GM13977 (cell line): Measurements from ENCODE around the gene EPC2.
A peak's percentile ranks its signal among the peaks of the same experiment; 100 is the strongest.
"Not testable (repeated sequence)": the region's sequence is repeated elsewhere in the genome, so short reads cannot be mapped to it uniquely, and the experiment has no call there.

Experiments
- DNase-seq: peaks from one replicate; pipeline ENCODE4 v3.0.0; 2012; ENCODE audit warnings: low spot score
- CTCF ChIP-seq: IDR thresholded peaks from 2 replicates; pipeline ENCODE4 v1.5.1; 2012; ENCODE audit warnings: mild to moderate bottlenecking, control low read depth; ENCODE audit not compliant: insufficient read depth; ENCODE audit errors: extremely low read depth, missing control alignments
- in situ Hi-C: fragments of 300-500 bp; cut with MboI; formaldehyde crosslinking; loops from one replicate; pipeline ENCODE4 v1.12.0; 2022; ENCODE audit warnings: low sequenced_read_pairs, low pct_unique_long_range_greater_than_20kb, mixed read lengths, inconsistent platforms; ENCODE audit not compliant: unreplicated experiment

The EPC2 gene

GRCh38 chr2:148645539-148646230 is 1.1 kb downstream of the EPC2 start:
- DNase-seq, result peak; percentile 81
- no peak for TF ChIP-seq CTCF
- in situ Hi-C loops, result no loop called here

GRCh38 chr2:148646231-148646559 is 1.6 kb downstream of the EPC2 start:
- no peak for TF ChIP-seq CTCF
- no peak for DNase-seq
- in situ Hi-C loops, result no loop called here

DNA sequence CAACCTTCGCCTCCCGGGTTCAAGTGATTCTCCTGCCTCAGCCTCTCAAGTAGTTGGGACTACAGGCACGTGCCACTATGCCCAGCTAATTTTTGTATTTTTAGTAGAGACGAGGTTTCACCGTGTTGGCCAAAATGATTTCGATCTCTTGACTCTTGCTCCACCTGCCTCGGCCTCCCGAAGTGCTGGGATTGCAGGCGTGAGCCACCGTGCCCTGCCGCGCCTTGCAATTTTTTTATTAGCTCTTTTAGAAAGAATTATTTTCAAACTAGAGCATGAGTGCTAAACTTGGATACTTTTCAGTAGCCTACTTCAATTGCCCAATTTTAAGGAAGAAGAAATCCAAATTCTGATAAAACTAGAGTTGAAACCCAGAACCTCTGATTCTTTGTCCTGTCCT is 3.2 kb downstream of the EPC2 start:
- in situ Hi-C loops, result not testable (repeated sequence)

GRCh38 chr2:148649936-148650335 is 5.4 kb downstream of the EPC2 start:
- in situ Hi-C loops, result no loop called here

More for the DNA sequence above, 3.2 kb downstream of the EPC2 start:
- DNase-seq, result not testable (repeated sequence)

DNA sequence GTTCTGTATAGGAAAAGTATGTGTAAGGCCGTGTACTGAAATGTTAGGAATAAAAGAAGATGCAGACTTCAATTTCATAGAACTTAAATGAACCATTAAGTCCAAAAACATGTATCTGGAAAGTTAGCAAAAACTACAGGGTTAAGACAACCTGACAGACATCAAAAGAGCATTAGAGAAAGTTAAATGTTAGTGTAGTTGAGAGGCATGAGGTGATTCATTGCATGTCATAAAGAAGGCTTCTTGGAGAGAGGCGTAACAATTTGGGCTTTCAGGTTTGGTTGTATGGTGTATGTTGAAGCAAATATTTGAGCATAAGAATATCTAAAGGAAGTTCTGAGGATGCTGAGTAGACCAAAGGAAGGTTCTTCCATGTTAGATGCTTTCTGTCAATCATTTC is 6.3 kb downstream of the EPC2 start:
- no peak for DNase-seq
- TF ChIP-seq CTCF, result no peak
- in situ Hi-C loops, result no loop called here

More at GRCh38 chr2:148649936-148650335, 5.4 kb downstream of the EPC2 start:
- DNase-seq, result no peak
- TF ChIP-seq CTCF, result no peak

DNA sequence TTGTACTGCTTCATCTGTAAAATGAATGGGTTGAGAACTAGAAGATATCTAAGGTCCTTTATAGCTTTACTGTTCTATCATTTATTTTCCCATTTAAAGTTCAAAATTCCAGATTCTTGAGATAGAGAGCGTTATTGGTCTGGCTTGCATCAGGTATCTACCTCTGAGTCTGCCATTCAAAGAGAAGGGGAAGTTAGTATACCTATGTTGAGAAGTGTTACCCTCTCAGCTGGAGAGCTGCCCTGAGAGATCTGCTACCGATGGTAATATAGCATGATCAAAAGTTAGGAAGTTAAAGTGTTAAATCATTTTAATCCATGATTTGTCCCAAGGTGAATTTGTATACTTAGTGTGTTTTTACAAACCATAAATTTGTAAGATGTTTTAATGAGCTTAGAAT is 7.4 kb downstream of the EPC2 start:
- DNase-seq, result no peak
- in situ Hi-C loops, result no loop called here
- no peak for TF ChIP-seq CTCF

- in situ Hi-C loops, result no loop called here
- DNase-seq, result peak; percentile 16
- no peak for TF ChIP-seq CTCF
Observed at GRCh38 chr2:148653437-148653836, 8.9 kb downstream of the EPC2 start.
